ENCODE measurements around the gene AGA.

- TF ChIP-seq POLR2A (IDR thresholded peaks at IDR 0.05): no peak
- TF ChIP-seq CTCF (IDR thresholded peaks at IDR 0.05): no peak
Observed at GRCh38 chr4:177381762-177382310, 60.4 kb downstream of the AGA start.
